Inflammatory macrophage treated with lipopolysaccharide for 4 hours (primary cell): ENCODE measurements around the gene LRRC63.
"Not testable (repeated sequence)": the region's sequence is repeated elsewhere in the genome, so short reads cannot be mapped to it uniquely, and the experiment has no call there.

Source experiments
- DNase-seq: peaks from one replicate; pipeline ENCODE4 v3.0.0-alpha.2; 2020

The LRRC63 gene

GRCh38 chr13:46211483-46212351, at the start of gene LRRC63:
Gene LRRC63, plus strand, starts transcription at chr13:46211928. Its CDS starts 1,107 bp downstream, at chr13:46213035.
- DNase-seq: peak; percentile 81

- not testable (repeated sequence) for DNase-seq
These were observed 49.0 kb upstream of the LRRC63 start for GRCh38 chr13:46162741-46163140.

GRCh38 chr13:46164661-46165060, 47.1 kb upstream of the LRRC63 start:
- DNase-seq: no peak

GRCh38 chr13:46165485-46166223, 46.1 kb upstream of the LRRC63 start:
- peak; percentile 58 for DNase-seq

- no peak for DNase-seq
These were observed 45.5 kb upstream of the LRRC63 start for GRCh38 chr13:46166224-46166584.

GRCh38 chr13:46166947-46167610, 44.6 kb upstream of the LRRC63 start:
- DNase-seq: no peak

GRCh38 chr13:46168341-46168740, 43.4 kb upstream of the LRRC63 start:
- DNase-seq: peak; percentile 93

GRCh38 chr13:46168783-46169182, 42.9 kb upstream of the LRRC63 start:
- peak; percentile 69 for DNase-seq

GRCh38 chr13:46169758-46170157, 42.0 kb upstream of the LRRC63 start:
- DNase-seq: no peak

GRCh38 chr13:46170268-46170667, 41.5 kb upstream of the LRRC63 start:
- DNase-seq: no peak

GRCh38 chr13:46170687-46171086, 41.0 kb upstream of the LRRC63 start:
- DNase-seq: peak; percentile 57

- peak; percentile 90 for DNase-seq
These were observed 40.5 kb upstream of the LRRC63 start for GRCh38 chr13:46171217-46171616.

- no peak for DNase-seq
These were observed 40.0 kb upstream of the LRRC63 start for GRCh38 chr13:46171739-46172138.

GRCh38 chr13:46172531-46172991, 39.2 kb upstream of the LRRC63 start:
- DNase-seq: peak; percentile 94

GRCh38 chr13:46173656-46174055, 38.1 kb upstream of the LRRC63 start:
- DNase-seq: peak; percentile 91

GRCh38 chr13:46176756-46177155, 35.0 kb upstream of the LRRC63 start:
- DNase-seq: peak; percentile 93

GRCh38 chr13:46178143-46178542, 33.6 kb upstream of the LRRC63 start:
- DNase-seq: peak; percentile 83

GRCh38 chr13:46178821-46179220, 32.9 kb upstream of the LRRC63 start:
- DNase-seq: no peak

GRCh38 chr13:46179491-46179908, 32.2 kb upstream of the LRRC63 start:
- peak; percentile 58 for DNase-seq

GRCh38 chr13:46179969-46180763, 31.6 kb upstream of the LRRC63 start:
- no peak for DNase-seq

GRCh38 chr13:46181377-46181839, 30.3 kb upstream of the LRRC63 start:
- DNase-seq: no peak

GRCh38 chr13:46181840-46182490, 29.8 kb upstream of the LRRC63 start, which contains the start of gene LCP1:
Gene LCP1, minus strand, starts transcription at chr13:46182177. Its CDS starts 22,515 bp downstream, at chr13:46159662.
- DNase-seq: peak; percentile 83
